ENCODE measurements around the gene F2RL1.

GRCh38 chr5:76861612-76862011 is 42.8 kb downstream of the F2RL1 start:
- TF ChIP-seq, protein P1, sequence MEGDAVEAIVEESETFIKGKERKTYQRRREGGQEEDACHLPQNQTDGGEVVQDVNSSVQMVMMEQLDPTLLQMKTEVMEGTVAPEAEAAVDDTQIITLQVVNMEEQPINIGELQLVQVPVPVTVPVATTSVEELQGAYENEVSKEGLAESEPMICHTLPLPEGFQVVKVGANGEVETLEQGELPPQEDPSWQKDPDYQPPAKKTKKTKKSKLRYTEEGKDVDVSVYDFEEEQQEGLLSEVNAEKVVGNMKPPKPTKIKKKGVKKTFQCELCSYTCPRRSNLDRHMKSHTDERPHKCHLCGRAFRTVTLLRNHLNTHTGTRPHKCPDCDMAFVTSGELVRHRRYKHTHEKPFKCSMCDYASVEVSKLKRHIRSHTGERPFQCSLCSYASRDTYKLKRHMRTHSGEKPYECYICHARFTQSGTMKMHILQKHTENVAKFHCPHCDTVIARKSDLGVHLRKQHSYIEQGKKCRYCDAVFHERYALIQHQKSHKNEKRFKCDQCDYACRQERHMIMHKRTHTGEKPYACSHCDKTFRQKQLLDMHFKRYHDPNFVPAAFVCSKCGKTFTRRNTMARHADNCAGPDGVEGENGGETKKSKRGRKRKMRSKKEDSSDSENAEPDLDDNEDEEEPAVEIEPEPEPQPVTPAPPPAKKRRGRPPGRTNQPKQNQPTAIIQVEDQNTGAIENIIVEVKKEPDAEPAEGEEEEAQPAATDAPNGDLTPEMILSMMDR (IDR thresholded peaks at IDR 0.05): no peak
- no peak for TF ChIP-seq POLR2A (IDR thresholded peaks at IDR 0.05)

All from thyroid gland (tissue), 4 donors.